SIG-M5 treated with dmso at 0.1 percent for 504 hours (cell line): Measurements from ENCODE around the gene SUCLG2.

ENCODE experiments used
- DNase-seq: peaks from one replicate; lab custom pipeline; 2025; ENCODE audit not compliant: unreplicated experiment; lab: John Stamatoyannopoulos, UW

The SUCLG2 gene

DNA sequence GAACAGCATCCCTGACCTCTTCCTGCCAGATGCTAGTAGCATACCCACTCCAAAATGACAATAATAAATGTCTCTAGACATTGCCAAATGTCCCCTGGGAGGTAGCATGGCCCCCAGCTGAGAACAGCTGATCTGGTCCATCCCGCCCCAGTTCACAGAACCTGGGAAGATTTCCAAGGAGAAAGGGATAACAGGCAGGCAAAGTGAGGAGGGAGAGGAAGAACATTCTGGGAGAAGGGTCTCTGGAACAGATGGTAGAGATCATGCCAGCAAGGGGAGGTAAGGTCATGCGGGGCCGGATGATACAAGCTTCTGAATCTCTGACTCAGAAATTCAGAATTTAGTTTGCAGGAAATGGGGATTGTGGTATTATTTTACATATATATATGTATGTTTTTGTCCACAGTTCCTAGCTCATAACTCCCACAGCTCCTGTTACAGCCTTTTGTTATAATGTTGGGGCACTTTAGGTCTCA lies 192.7 kb downstream of the SUCLG2 start:
- no peak for DNase-seq

DNA sequence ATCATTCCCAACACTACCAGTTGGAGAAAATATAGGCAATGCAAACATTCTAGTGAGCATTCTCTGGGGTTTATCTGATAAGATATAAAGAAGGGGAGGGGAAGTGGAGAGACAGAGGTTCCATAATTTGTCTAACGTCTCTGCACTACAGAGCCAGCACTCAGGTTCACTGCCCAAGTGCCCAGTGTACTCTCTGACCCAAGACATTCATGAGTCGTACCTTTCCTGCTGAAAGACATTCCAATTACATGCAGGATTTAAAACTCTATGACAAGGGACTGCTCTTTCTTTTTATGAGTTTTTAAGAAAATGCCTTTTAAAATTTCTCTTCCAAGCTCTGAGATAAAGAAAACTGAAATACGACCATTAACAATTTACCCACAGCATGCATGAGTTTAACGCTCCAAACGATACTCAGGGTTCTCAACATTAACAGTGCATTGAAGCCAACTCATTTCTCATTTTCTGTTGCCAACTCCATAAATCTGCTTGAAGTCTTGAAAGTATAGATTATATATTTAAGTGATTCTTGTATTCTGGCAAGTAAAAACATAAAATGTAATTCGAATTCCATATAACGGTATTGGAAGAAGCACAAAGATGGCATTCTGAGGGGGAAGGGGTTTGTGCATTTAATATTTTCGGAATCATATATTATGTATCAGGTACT lies 193.4 kb downstream of the SUCLG2 start:
- no peak for DNase-seq

DNA sequence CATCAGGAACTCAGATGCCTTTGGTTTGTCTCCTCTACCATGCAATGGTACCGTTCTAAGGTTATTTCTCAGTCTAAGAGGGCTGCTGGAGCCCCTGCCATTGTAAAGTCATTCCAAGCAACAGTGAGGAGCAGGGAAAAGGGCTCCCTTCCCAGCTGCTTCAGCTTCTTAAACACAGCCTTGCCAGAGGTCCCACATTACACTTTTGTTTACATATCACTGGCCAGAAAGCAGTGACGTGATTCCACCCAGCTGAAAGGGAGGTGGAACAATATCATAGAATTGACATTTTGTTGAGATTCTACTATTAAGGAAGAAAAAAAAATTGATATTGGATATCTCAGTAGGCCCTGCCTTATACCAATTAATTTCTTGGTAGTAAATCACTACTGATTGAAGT lies 194.6 kb downstream of the SUCLG2 start:
- DNase-seq = no peak

DNA sequence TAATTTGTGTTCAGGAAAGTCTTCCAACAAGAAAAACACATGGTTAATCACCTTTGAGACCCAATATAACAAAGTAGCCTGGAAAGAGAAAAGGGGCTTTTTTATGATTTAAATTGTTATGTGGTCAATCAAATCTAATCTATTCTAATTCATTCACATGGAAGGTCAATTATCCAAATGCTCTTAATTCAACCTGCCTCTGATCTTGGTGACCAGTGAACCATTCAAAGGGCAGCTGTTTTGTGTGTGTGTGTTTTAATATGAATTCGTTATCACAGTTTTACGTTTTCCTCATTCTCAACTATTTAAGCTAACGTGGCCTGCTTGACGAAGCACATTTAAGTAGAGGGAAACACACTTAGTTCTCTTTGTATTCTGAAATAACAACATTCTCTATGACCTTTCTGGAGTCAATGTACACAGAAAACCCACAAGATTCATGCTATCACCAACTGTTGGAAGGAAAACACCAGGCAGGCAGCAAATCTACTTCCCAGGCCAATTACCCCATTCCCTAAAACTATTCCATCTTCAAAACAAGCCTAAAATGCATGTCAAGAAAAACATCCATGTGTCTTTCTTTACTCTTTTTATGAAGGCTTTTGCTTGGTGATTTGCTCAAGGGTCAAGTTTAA lies 195.4 kb downstream of the SUCLG2 start:
- no peak for DNase-seq

DNA sequence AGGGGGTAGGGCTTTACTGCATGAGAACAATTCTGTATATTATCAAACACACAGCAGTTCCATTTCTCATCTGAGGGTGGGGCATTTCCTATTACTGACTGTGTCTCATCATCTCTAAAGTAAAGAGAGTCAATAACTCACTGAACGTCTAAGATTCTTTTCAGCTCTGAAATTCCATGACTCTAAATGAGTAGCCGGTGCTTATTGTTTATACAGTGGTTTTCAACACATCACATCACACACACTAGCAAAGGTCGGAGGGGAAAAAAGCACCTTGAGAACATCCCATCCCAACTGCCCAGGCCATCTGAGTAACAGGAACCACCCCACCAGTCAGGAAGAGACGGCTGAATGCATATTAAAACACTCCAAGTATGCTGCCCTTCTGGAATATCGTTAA lies 196.0 kb downstream of the SUCLG2 start:
- no peak for DNase-seq

DNA sequence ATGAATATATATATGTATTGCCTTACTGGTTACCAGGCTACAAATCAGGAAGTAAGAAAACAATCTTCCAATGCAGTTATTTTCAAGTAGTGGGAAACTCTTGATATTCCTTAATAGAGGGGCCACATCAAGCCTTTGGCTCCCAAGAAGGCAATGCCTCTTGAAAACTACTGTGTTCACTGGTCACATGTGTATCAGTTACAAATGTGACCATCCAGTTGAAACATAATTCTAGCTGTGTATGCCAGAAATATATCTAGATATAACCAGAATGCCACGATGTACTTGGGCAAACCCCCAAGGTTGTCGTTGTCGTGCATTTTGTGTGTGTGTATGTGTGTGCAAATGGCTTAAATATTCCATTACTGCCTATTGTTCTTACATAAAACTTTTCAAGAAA lies 200.8 kb downstream of the SUCLG2 start:
- DNase-seq = no peak

DNA sequence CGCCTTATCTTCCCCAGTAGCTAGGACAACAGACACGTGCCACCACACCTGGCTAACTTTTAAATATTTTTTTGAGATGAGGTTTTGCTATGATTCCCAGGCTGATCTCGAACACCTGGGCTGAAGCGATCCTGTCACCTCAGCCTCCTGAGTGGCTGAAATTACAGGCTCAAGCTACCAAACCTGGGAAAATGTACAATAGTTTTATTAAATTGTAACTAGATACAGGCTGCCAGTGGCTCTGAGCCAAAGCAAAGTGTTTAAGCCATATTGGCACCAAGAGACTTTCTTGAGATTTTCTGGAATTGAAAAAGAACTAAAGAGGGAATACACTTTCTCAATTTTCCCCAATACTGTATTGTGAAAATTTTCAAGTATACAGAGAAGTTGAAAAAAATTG lies 204.3 kb downstream of the SUCLG2 start:
- no peak for DNase-seq

DNA sequence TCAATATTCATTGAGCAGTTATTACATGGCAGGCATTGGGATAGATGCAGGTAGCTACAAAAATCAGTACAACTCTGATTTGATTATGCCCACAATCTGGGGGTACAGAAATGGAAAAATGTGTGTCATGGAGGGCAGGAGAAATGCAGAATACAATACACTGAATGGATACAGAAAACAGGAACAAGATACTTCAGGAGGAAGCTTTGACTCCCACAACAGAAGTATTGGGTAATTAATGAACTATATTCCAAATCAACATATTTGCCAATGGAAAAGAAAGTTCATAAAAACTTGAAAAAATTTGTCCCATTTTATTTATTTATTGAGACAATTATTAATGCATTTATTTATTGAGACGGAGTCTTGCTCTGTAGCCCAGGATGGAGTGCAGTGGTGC lies 207.0 kb downstream of the SUCLG2 start:
- peak; percentile 10 for DNase-seq

DNA sequence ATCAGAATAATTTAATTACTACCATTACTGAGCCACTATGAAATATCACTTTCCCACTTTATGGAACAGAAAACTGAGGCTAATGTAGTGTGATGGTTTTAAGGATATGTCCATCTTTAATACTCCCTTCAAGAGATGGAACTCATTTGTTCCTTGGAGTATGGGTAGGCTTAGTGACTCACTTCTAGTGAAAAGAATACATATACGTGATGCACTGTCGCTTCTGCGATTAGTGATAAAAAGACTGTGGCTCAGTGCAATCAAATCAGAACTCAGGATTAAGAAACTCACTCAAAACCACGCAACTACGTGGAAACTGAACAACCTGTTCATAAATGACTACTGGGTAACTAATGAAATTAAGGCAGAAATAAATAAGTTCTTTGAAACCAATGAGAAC lies 216.6 kb downstream of the SUCLG2 start:
- no peak for DNase-seq

DNA sequence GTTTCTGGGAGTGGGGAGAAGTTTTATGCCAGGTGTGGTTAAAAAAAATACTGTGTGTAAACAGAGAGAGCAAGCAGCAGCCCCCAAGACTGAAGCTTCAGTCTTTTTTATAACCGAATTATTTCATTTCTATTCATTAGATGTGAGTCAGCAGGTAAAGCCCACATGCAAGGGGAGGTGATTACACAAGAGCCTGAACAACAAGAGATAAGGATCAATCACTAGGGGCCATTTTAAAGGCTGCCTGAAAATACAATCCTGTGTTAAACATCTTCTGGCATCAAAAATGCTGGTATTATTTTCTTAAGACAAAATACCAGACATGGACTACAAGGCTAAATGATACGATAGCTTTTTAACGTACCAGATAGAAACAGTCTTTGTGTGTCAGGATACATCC lies 217.3 kb downstream of the SUCLG2 start:
- DNase-seq = no peak

DNA sequence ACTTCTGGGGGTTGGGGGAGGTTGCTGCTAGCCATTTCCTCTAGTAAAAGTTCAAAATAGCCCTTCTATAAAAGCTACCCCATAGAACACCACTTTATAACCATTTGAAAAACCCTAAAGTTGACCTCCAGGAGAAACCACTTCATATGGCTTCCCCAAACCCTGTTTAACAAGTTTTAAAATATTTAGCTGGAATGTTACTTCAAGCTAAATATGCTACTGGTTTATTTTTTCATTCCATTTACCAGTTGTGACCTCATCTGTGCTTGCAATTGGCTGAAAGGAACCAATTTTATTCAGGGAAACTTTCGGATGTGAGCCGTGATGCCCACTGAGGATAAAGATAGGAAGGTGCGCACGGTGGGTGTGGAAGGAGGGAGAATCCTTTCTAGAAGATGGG lies 221.3 kb downstream of the SUCLG2 start:
- peak; percentile 2 for DNase-seq

DNA sequence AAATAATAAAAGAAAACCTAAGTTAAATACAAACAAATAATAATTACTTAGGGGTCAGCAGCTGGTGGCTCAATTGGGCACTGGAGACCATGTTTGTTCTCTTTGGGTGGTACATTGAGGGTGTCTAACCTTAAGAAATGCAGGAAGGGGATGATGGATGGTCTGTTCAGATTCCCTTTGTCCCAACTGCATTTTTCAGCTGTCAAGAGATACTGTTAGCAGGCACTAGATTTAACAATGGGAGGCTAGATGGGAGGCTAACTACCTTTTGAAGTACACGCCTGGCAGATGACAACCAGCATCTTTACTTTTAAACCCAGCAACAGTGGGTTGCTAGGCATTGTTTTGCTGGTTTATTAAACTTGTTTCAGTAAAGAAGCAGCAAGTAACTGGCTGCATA lies 222.5 kb downstream of the SUCLG2 start:
- DNase-seq = no peak

DNA sequence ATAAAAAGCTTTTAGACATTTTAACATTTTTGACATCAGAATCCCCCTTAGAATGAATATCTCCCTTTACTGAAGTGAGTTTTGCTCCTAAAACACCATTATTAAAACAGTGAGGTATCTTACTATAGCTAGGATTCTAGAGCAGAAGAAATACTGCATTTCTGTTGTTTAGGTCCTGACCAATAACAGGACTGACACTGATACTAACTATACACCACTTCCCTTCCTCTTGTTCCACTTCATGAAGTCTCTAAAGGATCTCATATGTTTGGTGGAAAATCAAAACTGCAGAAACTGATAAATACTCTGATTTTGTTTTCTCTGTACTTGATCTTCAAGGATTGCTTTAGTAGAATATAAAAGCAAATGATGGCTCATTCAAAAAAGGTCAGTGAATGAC lies 230.7 kb downstream of the SUCLG2 start:
- no peak for DNase-seq

DNA sequence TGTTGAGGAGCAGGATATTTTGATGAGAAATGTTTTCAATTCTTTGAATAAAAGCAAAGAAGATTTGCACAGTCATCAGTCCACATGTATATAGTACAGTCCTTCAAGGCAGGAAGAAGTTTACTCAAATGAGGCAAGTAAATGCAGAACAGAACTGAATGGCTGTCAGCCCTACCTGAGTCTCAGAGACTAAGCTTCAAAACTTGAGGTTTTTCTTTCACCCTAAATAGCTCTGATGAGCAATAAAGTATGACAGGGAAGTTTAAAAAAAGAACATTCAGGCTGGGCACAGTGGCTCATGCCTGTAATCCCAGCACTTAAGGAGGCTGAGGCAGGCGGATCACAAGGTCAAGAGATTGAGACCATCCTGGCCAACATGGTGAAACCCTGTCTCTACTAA lies 232.5 kb downstream of the SUCLG2 start:
- DNase-seq = no peak

DNA sequence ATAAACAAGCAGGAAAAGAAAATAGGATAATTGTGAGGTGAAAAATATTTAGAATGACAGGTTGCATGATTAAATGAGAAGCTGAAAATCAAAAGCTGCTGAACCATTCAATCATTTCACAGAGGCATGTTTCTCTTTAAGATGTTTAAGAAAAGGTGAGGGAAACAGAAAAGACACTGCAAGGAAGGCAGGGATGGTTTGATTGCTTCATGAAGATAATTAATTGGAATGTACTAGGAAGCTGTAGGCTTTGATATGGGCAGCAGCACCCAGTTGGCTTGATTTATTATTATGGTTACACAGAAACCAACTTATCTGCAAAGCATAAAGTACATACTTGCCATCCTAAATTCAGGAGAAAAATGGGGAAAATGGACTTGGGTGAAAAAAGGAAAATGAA lies 234.6 kb downstream of the SUCLG2 start:
- no peak for DNase-seq

DNA sequence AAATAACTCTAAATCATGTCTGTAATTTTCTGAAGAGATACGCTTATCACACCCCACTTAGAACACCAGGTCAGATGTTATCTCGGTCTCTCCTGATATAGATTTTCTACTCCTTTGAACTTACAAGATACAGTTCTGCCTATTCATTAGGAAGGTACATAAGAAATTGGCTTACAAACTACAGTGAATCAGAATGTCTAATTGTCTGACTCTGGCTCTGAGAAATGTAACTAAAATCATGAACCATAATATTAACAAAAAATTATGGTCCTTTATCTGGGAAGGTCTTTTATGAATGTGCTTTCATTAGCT lies 235.2 kb downstream of the SUCLG2 start:
- DNase-seq = no peak

DNA sequence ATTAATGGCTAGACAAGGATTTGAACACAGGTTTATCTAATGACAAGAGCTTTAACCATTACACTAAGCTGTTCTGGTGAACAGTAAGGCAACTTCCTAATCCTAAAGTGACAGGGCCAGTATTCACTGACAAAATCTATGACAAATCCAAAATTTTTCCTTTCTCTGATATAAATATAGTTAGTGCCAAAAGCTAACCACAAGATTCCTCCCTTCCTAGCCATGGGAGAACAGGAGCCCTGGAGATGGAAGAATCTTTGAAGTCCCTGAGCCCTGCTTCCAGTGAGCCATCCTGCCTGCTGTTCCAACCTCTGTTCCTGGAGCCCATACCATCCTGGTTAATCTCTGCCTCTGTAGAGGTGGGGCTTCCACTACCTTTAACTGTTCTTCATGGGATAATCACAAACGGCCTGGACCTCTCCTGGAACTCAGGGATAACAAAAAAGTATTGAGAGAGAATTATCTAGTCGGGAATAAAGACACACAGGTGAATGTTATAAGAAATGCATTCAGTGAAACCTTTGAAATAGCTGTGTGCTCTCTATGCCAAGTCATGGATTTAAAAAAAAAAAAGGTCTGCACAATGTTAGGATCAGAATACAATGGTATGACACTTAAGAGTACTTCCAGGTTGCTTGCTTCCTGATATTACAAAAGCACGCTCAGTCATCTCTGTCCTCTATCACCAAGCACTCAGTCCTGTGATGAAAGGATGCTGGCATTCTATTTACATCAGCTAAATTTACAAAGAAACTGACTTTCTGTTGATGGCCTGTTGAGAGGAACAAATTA lies 235.8 kb downstream of the SUCLG2 start:
- DNase-seq = no peak

DNA sequence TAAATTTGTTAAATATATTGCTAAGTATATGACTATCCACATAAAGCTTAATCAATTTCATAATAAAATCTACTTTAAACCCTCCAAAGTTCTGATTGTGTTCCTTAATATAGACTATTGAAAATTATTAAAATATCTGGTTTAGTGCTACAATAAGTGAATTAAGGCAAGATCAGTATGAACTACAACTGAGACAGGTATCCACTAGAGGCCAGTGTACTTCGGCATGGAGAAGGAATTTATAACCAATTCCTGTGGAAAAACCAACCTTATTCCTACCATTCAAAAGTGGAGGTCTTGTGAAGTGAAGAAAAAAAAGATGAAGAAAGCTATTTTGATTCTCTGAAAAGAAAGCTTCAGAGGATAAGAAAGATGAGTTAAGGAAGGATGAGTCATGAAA lies 237.7 kb downstream of the SUCLG2 start:
- DNase-seq = no peak

DNA sequence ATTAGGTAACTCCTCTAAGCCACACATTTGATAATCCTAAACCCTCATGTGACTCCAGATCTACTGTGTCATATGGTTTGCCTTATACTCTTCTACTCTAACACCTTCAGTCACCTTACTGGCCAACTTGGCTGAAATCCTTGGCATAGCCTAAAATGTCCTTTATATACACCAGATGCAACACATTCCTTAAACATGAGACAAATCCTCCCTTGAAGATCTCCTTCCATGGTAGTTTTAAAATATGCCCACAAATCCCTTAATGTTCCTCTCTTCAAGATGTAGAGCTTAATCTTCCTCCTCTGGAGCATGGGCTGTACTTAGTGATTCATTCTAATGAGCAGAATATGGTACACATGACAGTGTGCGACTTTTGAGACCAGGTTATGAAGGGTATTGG lies 238.9 kb downstream of the SUCLG2 start:
- DNase-seq = no peak

DNA sequence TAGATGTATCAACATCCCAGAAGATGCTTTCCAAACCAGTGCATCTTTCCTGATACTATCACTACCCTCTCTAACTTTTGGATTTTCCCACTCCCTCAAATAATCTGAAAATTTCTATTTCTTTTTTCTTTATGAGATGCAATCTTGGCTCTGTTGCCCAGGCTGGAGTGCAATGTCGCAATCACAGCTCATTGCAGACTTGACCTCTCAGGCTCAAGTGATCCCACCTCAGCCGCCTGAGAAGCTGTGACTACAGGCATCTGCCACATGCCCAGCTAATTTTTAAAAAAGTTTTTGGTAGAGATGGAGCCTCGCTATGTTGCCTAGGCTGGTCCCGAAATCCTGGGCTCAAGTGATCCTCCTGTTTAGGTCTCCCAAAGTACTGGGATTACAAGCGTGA lies 239.7 kb downstream of the SUCLG2 start:
- no peak for DNase-seq

DNA sequence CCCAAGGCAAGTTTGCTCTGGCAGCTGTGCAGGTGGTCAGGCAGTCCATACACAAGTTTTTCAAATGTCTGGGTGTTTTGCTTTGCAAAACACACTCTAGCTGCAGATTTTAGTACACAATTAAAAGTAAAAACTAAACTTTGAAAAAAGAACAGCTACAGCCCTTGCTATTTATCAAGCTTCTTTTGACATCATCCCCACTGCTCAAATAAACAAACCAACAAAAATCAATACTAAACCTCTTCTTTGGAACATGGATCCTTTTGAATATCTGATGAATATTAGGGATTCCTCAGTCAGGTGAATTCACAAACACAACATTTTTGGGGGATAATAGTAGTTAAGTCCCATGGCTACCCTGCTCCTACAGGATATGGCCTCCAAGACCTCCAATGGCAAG lies 249.2 kb downstream of the SUCLG2 start:
- DNase-seq = no peak

DNA sequence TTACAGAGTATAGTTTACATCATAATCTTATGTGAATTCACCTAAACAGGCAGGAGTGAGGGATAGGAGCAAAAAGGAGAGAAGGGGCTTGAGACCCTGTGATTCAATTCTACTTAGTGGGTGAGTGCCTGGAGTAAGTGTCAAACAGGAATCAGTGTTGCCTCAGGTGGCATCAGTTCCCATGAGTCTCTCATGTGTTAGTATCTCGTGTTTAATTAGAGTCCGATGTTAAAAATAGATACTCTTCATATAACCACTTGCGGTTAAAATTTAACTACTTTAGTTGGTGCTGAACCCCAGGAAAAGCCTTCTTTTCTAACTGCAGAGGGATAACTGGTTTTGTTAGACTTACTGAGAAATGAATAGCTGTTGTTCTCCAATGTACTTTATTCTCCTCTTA lies 251.5 kb downstream of the SUCLG2 start:
- DNase-seq = no peak
